Erythroblast (primary cell): ENCODE data around the gene KIF17.
A peak's percentile ranks its signal among the peaks of the same experiment; 100 is the strongest.

Source experiments
- DNase-seq, 2 experiments: peaks; one replicate each; lab custom pipeline; 2025; lab: John Stamatoyannopoulos, UW
- GATA1 ChIP-seq: IDR thresholded peaks from 2 replicates; pipeline ENCODE4 v1.6.1; 2011; ENCODE audit warnings: low read depth, mild to moderate bottlenecking, control low read depth, low read length, moderate library complexity
- POLR2A ChIP-seq: IDR thresholded peaks from 2 replicates; pipeline ENCODE4 v1.6.1; 2011; ENCODE audit warnings: mild to moderate bottlenecking, low read length

Gene KIF17

GRCh38 chr1:20700636-20701215, 17.1 kb downstream of the KIF17 start:
- TF ChIP-seq POLR2A (no peak), GATA1 (no peak)

DNA sequence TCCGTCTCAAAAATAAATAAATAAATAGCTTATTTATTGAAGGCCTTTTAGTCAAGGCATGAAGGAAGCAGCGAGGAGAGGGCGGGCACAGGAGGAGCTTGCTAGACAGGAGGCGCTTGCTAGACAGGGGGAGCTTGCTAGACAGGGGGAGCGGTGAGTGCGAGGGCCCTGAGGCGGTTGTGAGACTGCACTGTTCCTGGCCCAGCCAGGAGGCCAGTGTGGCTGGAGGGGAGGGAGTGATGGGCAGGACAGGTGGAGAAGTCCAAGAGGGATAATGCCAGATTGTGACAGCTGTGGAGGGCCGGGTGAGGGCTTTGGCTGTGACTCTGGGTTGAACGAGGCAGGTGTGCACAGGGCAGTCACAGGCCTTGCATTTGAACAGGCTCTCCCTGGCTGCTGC, 18.2 kb downstream of the KIF17 start:
- DNase-seq = no peak
- no peak for TF ChIP-seq GATA1
- TF ChIP-seq POLR2A = no peak

More at GRCh38 chr1:20700636-20701215, 17.1 kb downstream of the KIF17 start:
- no peak for DNase-seq

GRCh38 chr1:20698195-20698910, 19.5 kb downstream of the KIF17 start:
- no peak for TF ChIP-seq POLR2A
- no peak for TF ChIP-seq GATA1
- DNase-seq = no peak

DNA sequence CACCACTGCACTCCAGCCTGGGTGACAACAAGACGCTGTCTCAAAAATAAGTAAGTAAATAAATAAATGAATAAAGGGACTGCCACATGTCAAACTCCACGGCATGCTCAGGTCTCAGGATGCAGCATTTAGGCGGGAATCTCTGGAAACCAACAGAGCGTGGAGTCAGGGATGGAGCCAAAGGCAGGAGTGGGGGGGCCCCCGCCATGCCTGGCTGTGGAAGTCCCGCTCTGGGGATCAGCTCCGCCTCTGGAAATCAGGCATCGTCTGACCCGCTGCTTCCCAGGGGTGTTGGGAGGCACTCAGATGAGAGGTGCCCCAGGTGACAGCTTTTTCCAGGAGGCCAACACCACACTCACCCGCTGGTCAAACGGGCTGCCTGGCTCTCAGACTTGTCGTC, 20.2 kb downstream of the KIF17 start:
- TF ChIP-seq POLR2A = no peak
- no peak for TF ChIP-seq GATA1

DNA sequence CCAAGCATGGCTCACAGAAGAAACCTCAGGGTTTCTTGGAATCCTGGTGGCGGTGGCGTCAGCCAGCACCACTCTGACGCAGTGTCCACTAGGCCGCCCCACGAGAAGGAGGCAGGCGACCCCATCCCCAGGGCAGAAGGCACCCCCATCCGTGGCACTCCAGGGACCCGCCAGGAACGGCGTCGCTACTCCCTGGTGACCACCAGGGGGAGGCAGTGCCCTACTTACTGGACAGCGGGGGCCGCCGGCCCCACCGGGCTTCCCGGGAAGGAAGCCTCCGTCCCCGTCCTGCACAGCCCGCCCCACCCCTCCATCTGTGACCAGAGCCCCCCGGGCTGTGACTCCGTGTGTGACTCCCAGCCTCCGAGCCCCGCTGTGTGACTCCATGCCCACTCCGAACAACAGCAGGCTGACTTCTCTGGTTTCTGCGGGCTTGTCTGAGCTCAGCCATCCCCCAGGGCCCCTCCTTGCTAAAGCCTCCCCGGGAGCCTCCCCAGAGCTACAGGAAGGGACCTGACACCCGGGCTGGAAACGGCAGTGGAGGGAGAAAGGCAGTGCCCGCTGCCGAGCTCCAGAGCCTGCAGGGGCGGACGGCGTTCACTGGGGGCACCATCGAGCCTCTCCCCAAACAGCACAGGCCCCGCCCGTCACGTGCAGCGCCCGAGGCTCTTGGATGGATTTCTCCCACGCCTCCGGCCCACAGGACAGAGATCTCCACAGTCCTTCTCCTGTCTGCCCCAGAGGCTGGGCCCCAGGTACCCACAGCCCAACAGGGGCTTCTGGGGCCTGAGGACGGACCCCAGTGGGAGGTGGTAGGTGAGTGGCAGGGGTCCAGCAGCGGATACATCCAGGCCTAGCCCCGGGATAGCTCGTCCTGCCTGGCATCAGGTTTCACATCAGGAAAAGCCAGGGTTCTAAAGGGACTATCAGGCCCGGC, 21.1 kb downstream of the KIF17 start:
- TF ChIP-seq GATA1 (no peak), POLR2A (no peak)

More for the DNA sequence above, 20.2 kb downstream of the KIF17 start:
- no peak for DNase-seq

DNA sequence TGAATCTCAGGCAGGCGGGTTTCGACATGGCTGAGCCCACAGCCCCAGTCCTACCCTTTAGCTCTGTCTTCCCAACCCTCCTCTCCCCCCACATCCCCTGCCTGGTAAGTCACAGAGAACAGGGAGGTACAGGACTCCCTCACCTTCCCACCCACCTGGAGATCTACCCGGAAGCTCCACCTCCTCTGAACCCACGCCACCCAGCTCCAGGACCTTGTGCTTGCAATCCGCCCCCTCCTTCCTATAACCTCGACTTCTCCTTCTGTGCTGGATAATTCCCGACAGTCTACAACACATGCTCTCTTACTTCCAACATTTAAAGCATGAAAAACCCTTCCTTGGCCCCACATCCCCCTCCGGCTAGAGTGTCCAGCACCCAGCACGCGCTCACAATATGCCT, 22.3 kb downstream of the KIF17 start:
- no peak for TF ChIP-seq POLR2A
- no peak for TF ChIP-seq GATA1
- no peak for DNase-seq

More for the DNA sequence above, 21.1 kb downstream of the KIF17 start:
- peak; percentile 82 to 89 for DNase-seq

DNA sequence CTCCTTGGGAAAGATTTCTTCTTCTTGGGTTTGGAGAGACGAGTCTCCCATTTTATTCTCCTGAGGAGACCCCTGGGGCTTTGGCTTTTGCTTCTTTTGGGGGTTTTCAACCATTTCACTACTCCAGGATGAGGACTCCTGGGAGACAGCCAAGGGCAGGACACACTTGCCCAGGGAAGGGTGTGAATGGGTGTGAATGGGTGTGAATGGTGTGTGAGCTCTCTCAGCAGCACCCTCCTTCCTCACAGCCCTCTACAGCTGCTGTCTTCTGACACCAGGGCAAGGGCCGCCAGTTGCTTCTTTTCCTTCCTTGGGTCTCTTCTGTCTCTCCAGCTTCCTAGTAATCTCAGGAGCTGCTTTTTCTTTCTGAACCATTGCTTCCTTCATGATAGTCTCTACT, 24.2 kb downstream of the KIF17 start:
- TF ChIP-seq GATA1 = no peak
- no peak for DNase-seq

DNA sequence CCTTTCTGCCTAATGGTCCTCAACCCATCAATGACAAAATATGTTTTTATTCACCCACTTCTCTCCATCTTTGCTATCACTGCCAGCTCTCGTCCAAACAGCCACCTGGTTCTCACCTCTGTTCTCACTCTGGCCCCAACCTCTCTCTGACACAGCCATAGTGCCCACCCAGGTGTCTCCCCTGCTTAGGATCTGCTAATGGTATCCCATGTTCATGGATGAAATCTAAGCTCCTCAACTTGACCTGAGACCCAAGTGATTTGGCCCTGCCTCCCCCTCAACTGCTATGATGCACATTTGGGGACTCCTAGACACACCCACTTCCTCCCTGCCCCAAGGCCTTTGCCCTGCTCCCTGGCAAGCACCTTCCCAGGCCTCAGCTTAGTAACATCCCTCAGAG, 25.9 kb downstream of the KIF17 start:
- no peak for TF ChIP-seq GATA1
- TF ChIP-seq POLR2A = no peak
- DNase-seq = no peak

- no peak for DNase-seq
- TF ChIP-seq POLR2A = no peak
- no peak for TF ChIP-seq GATA1
Measured at GRCh38 chr1:20689645-20690056, 28.2 kb downstream of the KIF17 start.

GRCh38 chr1:20686883-20687725, 30.7 kb downstream of the KIF17 start:
- no peak for DNase-seq

GRCh38 chr1:20685741-20686140, 32.1 kb downstream of the KIF17 start:
- DNase-seq = no peak
- TF ChIP-seq POLR2A (no peak), GATA1 (no peak)

More at GRCh38 chr1:20686883-20687725, 30.7 kb downstream of the KIF17 start:
- no peak for TF ChIP-seq GATA1
- TF ChIP-seq POLR2A = no peak

- no peak for DNase-seq
- TF ChIP-seq GATA1 (no peak), POLR2A (no peak)
Measured at GRCh38 chr1:20685099-20685662, 32.6 kb downstream of the KIF17 start.
